Thoracic aorta (tissue), 2 donors: Measurements from ENCODE around the gene NTRK3. TPM values are rescaled to one million over a fixed set of nuclear protein-coding genes. Genes with fewer than 3 reads are reported as not detected.
A peak's percentile ranks its signal among the peaks of the same experiment; 100 is the strongest.

Source experiments
- ATAC-seq: fragments of 150-250 bp; one replicate; pipeline ENCODE4 v1.8.0; 2017; ENCODE audit warnings: low read depth; ENCODE audit not compliant: insufficient number of reproducible peaks, low FRiP score
- DNase-seq: peaks from one replicate; pipeline ENCODE4 v3.0.0-alpha.2; 2020; ENCODE audit warnings: low spot score
- H3K27ac ChIP-seq, 2 donors: fragments of 200-600 bp; sonication (generic); 1 replicate in 1 of 2; 2 replicates in 1 of 2; pipeline ENCODE4 v1.5.1; 2016; ENCODE audit warnings: mild to moderate bottlenecking in 2 of 2, moderate library complexity in 2 of 2
- H3K27me3 ChIP-seq: fragments of 200-600 bp; sonication (generic); replicated peaks from 2 replicates; pipeline ENCODE4 v1.6.0; 2016; ENCODE audit warnings: mild to moderate bottlenecking; ENCODE audit not compliant: insufficient read depth
- H3K36me3 ChIP-seq: fragments of 200-600 bp; sonication (generic); one replicate; pipeline ENCODE4 v1.5.1; 2016
- H3K4me1 ChIP-seq, 2 donors: fragments of 200-600 bp; sonication (generic); 1 replicate in 1 of 2; 2 replicates in 1 of 2; pipeline versions ENCODE4 v1.5.1 to v1.6.0; 2016; ENCODE audit warnings: low read depth in 2 of 2, mild to moderate bottlenecking in 1 of 2; ENCODE audit not compliant: control insufficient read depth in 1 of 2
- H3K4me3 ChIP-seq: fragments of 200-600 bp; sonication (generic); 2 replicates; pipeline ENCODE4 v1.5.1; 2016; ENCODE audit warnings: mild to moderate bottlenecking
- H3K9me3 ChIP-seq: fragments of 200-600 bp; sonication (generic); 2 replicates; pipeline ENCODE4 v1.5.1; 2016
- CTCF ChIP-seq: fragments of 200-600 bp; sonication (generic); IDR thresholded peaks from one replicate; pipeline ENCODE4 v1.5.1; 2019; ENCODE audit warnings: antibody characterized with exemption
- total RNA-seq, 2 donors: library from RNA; depleted of rRNA; stranded (reverse); fragments of >200 nt; gene quantifications; one replicate each; pipeline versions ENCODE4 v1.1.0 to v1.2.3, GENCODE V29; 2016

Gene NTRK3
- total RNA-seq, 2 donors from 2014 or later = 84.9 to 87.3 TPM

GRCh38 chr15:88250826-88251225, 5.7 kb downstream of the NTRK3 start:
- Histone ChIP-seq H3K9me3 (no peaks in the 10 kb centered on the region), H3K27ac (peak overlapping the region in 1 of 2 donors; percentile 11), H3K27me3 (no peaks in the 10 kb centered on the region), H3K4me1 (peaks cover 31 to 86% of the 10 kb centered on the region in 2 donors), H3K36me3 (no peaks in the 10 kb centered on the region), H3K4me3 (no peak overlapping the region)
- no peak for TF ChIP-seq CTCF
- ATAC-seq (no peak), DNase-seq (no peak)

- Histone ChIP-seq H3K9me3 (no peaks in the 10 kb centered on the region), H3K27ac (peak overlapping the region; percentile 77 to 81), H3K36me3 (no peaks in the 10 kb centered on the region), H3K27me3 (no peaks in the 10 kb centered on the region), H3K4me1 (peaks cover 31 to 84% of the 10 kb centered on the region in 2 donors), H3K4me3 (peak overlapping the region; percentile 32)
- no peak for TF ChIP-seq CTCF
- peak; percentile 70 for DNase-seq
- ATAC-seq = peak; percentile 85
Observed at GRCh38 chr15:88249220-88249619, 7.3 kb downstream of the NTRK3 start.

GRCh38 chr15:88247914-88248313, 8.6 kb downstream of the NTRK3 start:
- H3K4me3 ChIP-seq = peak overlapping the region; percentile 67
- H3K36me3 ChIP-seq = no peaks in the 10 kb centered on the region
- DNase-seq = no peak
- no peaks in the 10 kb centered on the region for H3K27me3 ChIP-seq
- H3K27ac ChIP-seq = peak overlapping the region; percentile 77 to 81
- no peaks in the 10 kb centered on the region for H3K9me3 ChIP-seq
- ATAC-seq = no peak
- H3K4me1 ChIP-seq = peaks cover 31 to 71% of the 10 kb centered on the region in 2 donors
- TF ChIP-seq CTCF = no peak

- H3K4me1 ChIP-seq = peaks cover 31 to 60% of the 10 kb centered on the region in 2 donors
- TF ChIP-seq CTCF = peak; percentile 99
- no peaks in the 10 kb centered on the region for H3K27me3 ChIP-seq
- peak overlapping the region; percentile 77 to 81 for H3K27ac ChIP-seq
- H3K4me3 ChIP-seq = peak overlapping the region; percentile 67
- H3K36me3 ChIP-seq = no peaks in the 10 kb centered on the region
- H3K9me3 ChIP-seq = no peaks in the 10 kb centered on the region
- DNase-seq (no peak), ATAC-seq (peak; percentile 56)
Observed at GRCh38 chr15:88246666-88247446, 9.7 kb downstream of the NTRK3 start.

GRCh38 chr15:88246081-88246480, 10.5 kb downstream of the NTRK3 start:
- Histone ChIP-seq H3K27ac (no peak overlapping the region), H3K4me1 (peaks cover 31 to 54% of the 10 kb centered on the region in 2 donors), H3K36me3 (no peaks in the 10 kb centered on the region), H3K4me3 (peak overlapping the region; percentile 67), H3K27me3 (no peaks in the 10 kb centered on the region), H3K9me3 (no peaks in the 10 kb centered on the region)
- TF ChIP-seq CTCF = no peak
- DNase-seq = no peak
- ATAC-seq = no peak
